ENCODE results near the gene JADE2.
"Not testable (repeated sequence)": the region's sequence is repeated elsewhere in the genome, so short reads cannot be mapped to it uniquely, and the experiment has no call there.

The JADE2 gene

DNA sequence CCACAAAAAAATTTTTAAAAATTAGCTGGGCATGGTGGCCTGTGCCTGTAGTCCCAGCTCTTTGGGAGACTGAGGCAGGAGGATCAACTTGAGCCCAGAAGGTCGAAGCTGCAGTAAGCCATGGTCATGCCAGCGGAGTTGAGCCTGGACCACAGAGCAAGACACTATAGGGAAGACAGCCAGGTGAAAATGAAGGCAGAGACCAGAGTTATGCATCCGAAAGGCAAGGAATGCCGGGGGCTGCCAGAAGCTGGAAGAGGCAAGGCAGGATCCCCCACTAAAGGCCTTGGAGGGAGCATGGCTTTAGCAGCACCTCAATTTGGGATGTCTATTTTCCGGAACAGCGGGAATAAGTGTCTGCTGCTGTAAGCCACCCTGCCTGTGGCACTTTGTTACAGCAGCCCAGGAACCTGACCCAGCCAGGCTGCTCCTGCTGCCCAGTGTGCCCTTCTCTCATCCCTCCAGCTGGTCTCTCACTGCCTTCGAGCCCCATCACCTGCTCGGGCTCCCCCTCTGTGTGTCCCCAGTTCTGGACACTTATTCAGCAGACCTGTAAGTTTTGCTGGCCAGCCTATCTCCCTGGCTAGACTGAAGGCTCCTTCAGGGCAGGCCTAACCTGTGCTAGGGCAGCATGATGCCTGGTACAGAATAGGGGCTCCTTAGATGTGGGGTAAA lies 16.8 kb upstream of the JADE2 start:
- no peak for DNase-seq

DNA sequence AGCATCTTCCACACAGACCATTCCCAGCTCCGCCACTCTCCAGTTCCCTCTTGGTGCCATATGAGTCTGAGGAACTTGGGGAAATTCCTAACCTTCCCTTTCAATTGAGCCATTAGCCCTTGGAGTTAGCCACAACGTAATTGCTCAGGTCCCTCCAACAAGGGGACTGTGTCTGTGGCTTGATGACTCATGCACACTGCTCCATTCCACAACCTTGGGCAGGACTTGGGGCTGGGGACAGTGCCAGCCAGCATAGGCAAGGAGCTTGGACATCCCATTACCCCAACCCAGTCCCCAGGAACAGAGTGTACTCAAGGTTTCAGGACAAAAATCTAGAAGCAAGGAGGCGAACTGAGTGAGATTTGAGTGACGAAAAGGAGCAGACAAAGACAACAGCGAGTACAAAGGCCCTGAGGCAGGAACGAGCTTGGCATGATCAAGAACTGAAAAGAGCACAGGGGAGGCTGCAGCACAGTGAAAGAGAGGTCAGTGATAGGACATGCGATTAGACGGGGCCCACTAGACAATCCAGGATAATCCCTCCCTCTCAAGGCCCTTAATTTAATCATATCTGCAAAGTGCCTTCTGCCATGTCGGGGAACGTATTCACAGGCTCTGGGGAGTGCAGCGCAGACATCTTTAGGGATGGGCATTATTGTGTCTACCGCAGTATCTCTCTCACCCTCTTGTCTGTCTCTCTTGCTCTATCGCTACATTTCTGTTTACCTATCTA lies 16.0 kb upstream of the JADE2 start:
- no peak for DNase-seq

GRCh38 chr5:134510970-134511795 lies 14.3 kb upstream of the JADE2 start:
- DNase-seq: no peak

DNA sequence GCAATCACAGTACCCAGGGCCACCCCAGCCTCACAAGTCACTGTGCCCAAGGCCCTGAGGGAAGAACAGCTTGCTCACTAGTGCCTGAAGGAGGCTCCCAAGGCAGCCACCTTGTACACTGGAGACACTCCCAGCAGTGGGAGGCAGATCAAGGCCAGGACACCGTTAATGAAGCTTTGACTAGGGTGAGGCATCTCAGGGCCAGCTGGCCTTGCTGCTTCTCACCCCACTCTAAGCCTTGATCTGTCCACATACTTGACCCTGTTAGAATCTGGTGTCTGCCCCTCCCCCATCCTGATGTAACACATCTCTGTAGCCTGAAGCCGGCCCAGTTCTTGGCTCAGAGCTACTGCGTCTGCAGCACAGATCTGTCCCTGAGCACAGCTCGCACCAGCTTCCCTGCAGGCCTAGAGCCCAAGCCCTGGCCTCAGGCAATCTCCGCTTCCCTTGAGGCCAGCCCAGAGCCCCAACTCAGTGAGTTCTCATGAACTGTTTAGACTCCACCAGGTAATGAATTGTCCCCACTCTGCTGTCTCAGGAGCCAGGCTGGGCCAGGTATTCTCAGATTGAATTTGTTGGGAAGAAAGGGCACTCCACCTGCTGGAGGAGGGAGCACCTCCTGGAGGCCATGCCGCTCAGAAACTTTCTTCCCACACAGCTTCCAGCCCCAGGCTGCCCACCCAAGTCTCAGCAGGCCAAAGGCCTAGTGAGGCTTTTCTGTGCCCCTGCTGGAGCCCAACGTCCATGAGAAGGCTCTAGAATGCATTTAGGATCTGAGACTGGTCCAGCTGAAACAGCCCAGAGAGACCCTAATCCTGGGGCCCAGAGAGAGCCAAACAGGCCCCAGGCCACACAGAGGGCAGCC lies 13.4 kb upstream of the JADE2 start:
- DNase-seq: peak; percentile 56

DNA sequence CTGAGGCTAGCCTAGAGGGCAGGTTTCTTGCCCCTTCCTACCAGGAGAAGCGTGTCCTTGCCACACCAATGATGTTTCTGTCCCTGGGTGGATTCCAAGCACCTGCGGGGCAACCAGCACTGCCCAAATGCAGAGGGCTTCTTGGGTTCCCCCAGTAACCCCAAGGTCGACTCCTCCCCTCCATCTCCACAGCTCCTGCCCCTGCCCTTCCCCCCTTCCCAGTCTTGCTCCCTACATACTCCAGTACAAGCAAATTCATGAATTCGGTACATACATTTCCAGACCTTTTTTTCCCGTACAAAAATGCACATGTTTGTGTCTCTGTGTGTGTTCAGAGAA lies 12.8 kb upstream of the JADE2 start:
- DNase-seq: no peak

DNA sequence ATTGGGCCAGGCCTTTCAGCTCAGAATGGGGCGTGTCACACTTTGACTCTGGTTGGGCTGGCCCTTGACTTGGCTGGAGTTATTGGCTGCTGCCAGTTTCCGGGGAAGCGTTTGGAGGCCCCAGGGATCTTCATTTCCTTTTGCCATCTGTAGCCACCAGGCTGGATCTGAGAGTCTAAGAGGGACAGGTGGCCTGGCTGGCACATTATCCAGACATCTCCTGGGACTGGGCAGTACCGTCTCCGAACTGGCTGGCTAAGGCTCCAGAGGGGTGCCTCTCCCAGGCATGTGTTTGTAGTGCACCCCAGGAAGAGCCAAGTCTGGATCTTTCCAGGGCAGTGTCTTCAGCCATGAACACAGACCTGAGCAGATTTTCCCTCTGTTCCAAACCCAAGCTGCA lies 9.7 kb upstream of the JADE2 start:
- no peak for DNase-seq

DNA sequence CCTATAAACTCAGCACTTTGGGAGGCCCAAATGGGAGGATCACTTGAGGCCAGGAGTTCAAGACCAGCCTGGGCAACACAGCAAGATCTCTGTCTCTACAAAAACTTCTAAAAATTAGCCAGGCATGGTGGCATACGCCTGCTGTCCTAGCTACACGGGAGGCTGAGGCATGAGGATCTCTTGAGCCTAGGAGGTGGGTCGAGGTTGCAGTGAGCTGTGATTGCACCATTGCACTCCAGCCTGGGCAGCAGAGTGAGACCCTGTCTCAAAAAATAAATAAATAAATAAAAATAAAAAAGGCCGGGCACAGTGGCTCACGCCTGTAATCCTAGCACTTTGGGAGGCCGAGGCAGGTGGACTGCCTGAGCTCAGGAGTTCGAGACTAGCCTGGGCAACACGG lies 8.5 kb upstream of the JADE2 start:
- not testable (repeated sequence) for DNase-seq

DNA sequence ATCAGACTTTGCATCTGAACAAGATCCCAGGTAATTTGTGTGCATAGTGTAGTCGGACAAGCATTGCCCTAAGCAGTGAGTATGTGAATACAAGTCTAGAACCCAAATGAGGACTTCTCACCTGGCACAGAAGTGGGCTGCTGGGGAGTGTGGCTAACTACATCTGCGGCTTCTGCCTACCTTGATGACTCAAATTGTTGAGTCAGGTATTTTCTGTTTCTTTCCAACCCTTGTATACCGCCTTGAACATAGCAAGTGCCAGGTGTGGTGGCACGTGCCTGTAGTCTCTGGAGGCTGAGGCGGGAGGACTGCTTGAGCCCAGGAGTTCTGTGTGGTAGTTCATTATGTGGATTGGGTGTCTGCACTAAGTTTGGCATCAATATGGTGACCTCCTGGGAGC lies 7.9 kb upstream of the JADE2 start:
- DNase-seq: no peak

GRCh38 chr5:134519989-134520388 lies 5.5 kb upstream of the JADE2 start:
- no peak for DNase-seq

DNA sequence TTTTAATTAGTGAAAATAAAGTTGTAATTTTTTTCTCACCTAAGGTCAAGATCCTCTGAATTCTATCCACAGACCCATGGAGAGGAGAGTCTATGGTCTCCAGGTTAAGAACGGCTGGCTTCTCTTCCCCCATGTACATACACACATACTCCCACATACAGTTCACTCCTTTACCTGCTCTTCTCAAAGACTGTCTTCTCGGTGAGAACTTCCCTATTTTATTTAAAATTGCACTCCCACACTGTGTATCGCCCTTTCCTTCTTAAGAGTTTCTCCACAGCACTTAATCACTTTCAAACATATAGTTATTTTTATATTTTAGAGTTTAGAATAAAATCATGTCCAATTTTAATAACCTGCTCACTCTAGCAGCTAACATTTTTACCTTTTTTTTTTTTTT lies 3.6 kb upstream of the JADE2 start:
- no peak for DNase-seq

GRCh38 chr5:134523543-134524271 lies 1.8 kb upstream of the JADE2 start:
- no peak for DNase-seq

DNA sequence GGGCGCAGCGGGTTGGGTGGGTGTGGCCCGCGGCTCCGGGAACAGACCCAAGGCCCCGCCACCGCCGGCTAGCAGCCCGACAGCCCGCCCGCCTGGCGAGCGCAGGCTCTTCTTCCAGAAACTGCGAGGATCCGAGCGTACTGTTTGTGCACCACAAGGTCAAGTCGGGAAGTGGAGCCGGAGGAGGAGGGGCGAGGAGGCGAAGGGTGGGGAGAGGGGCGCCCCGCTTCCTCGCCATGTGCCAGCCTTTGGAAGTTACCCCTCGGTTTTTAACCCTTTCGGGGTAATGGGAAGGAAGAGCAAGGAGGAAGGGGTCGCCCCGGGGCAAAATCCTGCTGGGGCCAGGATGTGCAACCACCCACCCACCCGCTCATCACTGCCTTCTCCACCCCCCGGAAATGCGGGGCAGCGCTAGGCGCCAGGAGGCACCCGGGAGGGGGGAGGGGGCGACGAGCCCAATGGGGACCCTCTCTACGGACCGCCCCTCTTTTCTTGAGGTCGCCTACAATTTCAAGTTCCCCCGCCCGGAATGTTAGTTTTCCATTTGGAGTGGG lies 1.1 kb upstream of the JADE2 start:
- DNase-seq: peak; percentile 80

DNA sequence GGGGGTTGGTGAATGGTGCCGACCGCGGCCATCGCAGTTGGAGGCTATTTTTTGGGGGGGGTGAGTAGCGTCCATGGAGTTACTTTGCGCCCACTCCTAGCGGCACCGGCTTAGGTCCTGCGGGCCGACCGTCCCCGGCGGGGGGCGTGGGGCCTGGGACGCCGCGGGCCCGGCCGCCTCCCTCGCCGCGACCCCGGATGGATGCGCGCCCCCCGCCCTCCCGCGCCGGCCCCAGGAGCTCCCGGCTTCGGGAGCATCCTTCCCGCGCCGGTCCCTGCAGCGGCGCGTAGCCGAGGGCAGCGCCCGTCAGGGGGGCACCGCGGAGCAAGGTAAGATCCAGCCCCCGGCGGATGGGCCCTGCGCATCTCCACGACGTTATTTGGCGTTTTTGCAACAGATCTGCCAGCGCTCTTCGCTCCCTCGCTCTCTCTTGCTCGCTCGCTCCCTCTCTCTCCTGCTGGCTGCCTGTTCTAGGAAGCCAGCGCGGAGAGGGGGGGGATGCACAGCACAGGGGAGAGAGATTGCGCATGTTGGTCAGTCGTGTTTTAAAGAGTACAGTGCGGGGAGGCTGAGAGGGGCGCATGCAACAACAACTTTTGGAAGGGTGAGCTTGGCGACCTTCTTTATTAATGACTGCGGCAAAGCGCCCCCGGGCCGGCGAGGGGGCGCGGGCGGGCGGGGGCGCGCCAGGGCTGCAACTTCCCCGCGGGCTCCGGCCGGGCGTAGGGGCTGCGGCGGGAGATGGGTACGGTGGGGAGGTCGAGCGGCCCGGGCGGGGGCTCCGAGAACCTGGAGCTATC lies 413 bp downstream of the JADE2 start:
- peak; percentile 59 for DNase-seq

- peak; percentile 88 for DNase-seq
Measured at GRCh38 chr5:134526483-134527155, 1.1 kb downstream of the JADE2 start.

DNA sequence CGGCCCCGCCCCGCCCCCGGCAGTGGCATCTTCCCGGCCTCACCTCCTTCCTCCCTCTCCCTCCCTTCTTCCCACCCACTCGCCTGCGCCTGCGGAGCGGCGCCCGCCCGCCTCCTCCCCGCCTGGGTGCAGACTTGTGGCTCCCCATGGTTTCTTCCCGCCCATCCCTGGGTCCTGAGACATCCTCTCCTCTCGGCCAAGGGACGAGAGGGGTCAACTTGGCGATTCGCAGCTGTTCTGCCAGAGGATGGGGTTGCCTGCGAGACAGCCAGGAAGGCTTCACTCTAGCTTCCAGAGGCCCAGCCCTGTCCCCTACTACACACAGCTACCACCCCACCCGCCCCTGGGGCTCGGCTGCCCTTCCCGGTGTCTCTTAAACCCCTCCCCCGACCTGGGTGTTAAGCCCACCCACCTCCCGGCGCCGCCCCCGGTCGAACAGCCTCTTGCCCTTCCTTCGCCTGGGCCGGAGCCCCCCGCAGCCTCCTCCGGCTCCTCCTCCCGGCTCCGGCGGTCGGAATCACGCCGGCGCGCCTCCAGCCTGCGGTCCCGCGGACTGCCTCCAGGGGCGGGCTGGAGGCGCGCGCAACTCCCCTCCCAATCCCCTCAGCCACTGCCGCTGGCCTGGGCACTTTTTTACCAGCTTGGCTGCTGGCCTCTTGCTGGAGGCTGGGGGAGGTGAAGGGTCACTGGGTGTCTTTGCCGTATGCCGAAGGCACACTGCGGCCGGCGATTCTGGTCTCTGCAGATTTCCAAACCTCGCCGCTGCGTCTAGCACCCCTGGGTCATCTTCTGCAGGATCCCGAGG lies 1.9 kb downstream of the JADE2 start:
- DNase-seq: peak; percentile 88

GRCh38 chr5:134527961-134528424 lies 2.5 kb downstream of the JADE2 start:
- no peak for DNase-seq

- DNase-seq: no peak
Measured at GRCh38 chr5:134528556-134528955, 3.1 kb downstream of the JADE2 start.

GRCh38 chr5:134529460-134529859 lies 4.0 kb downstream of the JADE2 start:
- DNase-seq: no peak

GRCh38 chr5:134530301-134531077 lies 5.0 kb downstream of the JADE2 start:
- DNase-seq: no peak
